Measurements from ENCODE around the gene GCNT2.

The GCNT2 gene

GRCh38 chr6:10532392-10532791 lies 11.2 kb downstream of the GCNT2 start:
- Histone ChIP-seq H4K20me1 (ENCODE audit: insufficient read depth, low read length) (no peaks in the 10 kb centered on the region), H3K4me2 (ENCODE audit: insufficient read depth, low read length) (peak overlapping the region; percentile 77), H3K79me2 (ENCODE audit: insufficient read depth, low read length) (peaks cover 19% of the 10 kb centered on the region), H3K36me3 (ENCODE audit: insufficient read depth, low read length) (no peaks in the 10 kb centered on the region), H3K27me3 (ENCODE audit: insufficient read depth, low read length, poor library complexity) (no peaks in the 10 kb centered on the region), H3K4me3 (ENCODE audit: low read depth in 1 of 2, low read length in 2 of 2) (peak overlapping the region in 1 of 2 experiments; percentile 30; a peak in 1 of 4 replicates), H3K4me1 (ENCODE audit: insufficient read depth, low read length) (peaks cover 62% of the 10 kb centered on the region), H3K9me3 (ENCODE audit: insufficient read depth, low read length, severe bottlenecking) (no peaks in the 10 kb centered on the region), H3K9ac (ENCODE audit: low read depth, low read length) (peak overlapping the region; percentile 21; the same call in 1 of the 2 replicates), H3K27ac (ENCODE audit: low read length) (no peak overlapping the region; the same call in 1 of the 2 replicates), H2AFZ (ENCODE audit: low read depth, low read length) (0 out of 2 replicates have a peak overlapping the region, but pooled peaks have one; percentile 31)
- no peak for DNase-seq
- no peak for ATAC-seq (ENCODE audit: insufficient read depth, low read depth)
- TF ChIP-seq CTCF (IDR thresholded peaks at IDR 0.05; ENCODE audit: borderline replicate concordance, extremely low read depth, low read length, poor library complexity, severe bottlenecking) (no peak), EZH2 (IDR thresholded peaks at IDR 0.05; ENCODE audit: borderline replicate concordance, low read depth, low read length, severe bottlenecking) (no peak)

GRCh38 chr6:10534419-10534762 lies 13.2 kb downstream of the GCNT2 start:
- DNase-seq (no peak), ATAC-seq (ENCODE audit: insufficient read depth, low read depth) (no peak)
- no peaks in the 10 kb centered on the region for H3K36me3 ChIP-seq (ENCODE audit: insufficient read depth, low read length)
- no peak overlapping the region for H3K9ac ChIP-seq (ENCODE audit: low read depth, low read length)
- no peak for TF ChIP-seq EZH2 (IDR thresholded peaks at IDR 0.05; ENCODE audit: borderline replicate concordance, low read depth, low read length, severe bottlenecking)
- no peak for TF ChIP-seq CTCF (IDR thresholded peaks at IDR 0.05; ENCODE audit: borderline replicate concordance, extremely low read depth, low read length, poor library complexity, severe bottlenecking)
- H3K27ac ChIP-seq (ENCODE audit: low read length): no peak overlapping the region
- no peak overlapping the region for H2AFZ ChIP-seq (ENCODE audit: low read depth, low read length)
- H3K27me3 ChIP-seq (ENCODE audit: insufficient read depth, low read length, poor library complexity): no peaks in the 10 kb centered on the region
- H3K79me2 ChIP-seq (ENCODE audit: insufficient read depth, low read length): peaks cover 17% of the 10 kb centered on the region
- no peaks in the 10 kb centered on the region for H3K9me3 ChIP-seq (ENCODE audit: insufficient read depth, low read length, severe bottlenecking)
- H3K4me2 ChIP-seq (ENCODE audit: insufficient read depth, low read length): no peak overlapping the region
- peaks cover 45% of the 10 kb centered on the region for H3K4me1 ChIP-seq (ENCODE audit: insufficient read depth, low read length)
- no peak overlapping the region for H3K4me3 ChIP-seq (ENCODE audit: low read depth in 1 of 2, low read length in 2 of 2)
- no peaks in the 10 kb centered on the region for H4K20me1 ChIP-seq (ENCODE audit: insufficient read depth, low read length)

- Histone ChIP-seq H3K9me3 (ENCODE audit: insufficient read depth, low read length, severe bottlenecking) (no peaks in the 10 kb centered on the region), H3K79me2 (ENCODE audit: insufficient read depth, low read length) (peaks cover 11% of the 10 kb centered on the region), H3K9ac (ENCODE audit: low read depth, low read length) (no peak overlapping the region), H4K20me1 (ENCODE audit: insufficient read depth, low read length) (no peaks in the 10 kb centered on the region), H3K27me3 (ENCODE audit: insufficient read depth, low read length, poor library complexity) (no peaks in the 10 kb centered on the region), H3K4me2 (ENCODE audit: insufficient read depth, low read length) (no peak overlapping the region), H3K36me3 (ENCODE audit: insufficient read depth, low read length) (no peaks in the 10 kb centered on the region), H3K27ac (ENCODE audit: low read length) (no peak overlapping the region), H2AFZ (ENCODE audit: low read depth, low read length) (no peak overlapping the region; the same call in 1 of the 2 replicates), H3K4me1 (ENCODE audit: insufficient read depth, low read length) (peaks cover 37% of the 10 kb centered on the region), H3K4me3 (ENCODE audit: low read depth in 1 of 2, low read length in 2 of 2) (no peak overlapping the region)
- no peak for ATAC-seq (ENCODE audit: insufficient read depth, low read depth)
- DNase-seq: no peak
- TF ChIP-seq EZH2 (IDR thresholded peaks at IDR 0.05; ENCODE audit: borderline replicate concordance, low read depth, low read length, severe bottlenecking): no peak
Observed at GRCh38 chr6:10535193-10535592, 14.0 kb downstream of the GCNT2 start.

- no peaks in the 10 kb centered on the region for H3K9me3 ChIP-seq (ENCODE audit: insufficient read depth, low read length, severe bottlenecking)
- no peaks in the 10 kb centered on the region for H3K27me3 ChIP-seq (ENCODE audit: insufficient read depth, low read length, poor library complexity)
- H3K36me3 ChIP-seq (ENCODE audit: insufficient read depth, low read length): no peaks in the 10 kb centered on the region
- no peak overlapping the region for H3K4me2 ChIP-seq (ENCODE audit: insufficient read depth, low read length)
- ATAC-seq (ENCODE audit: insufficient read depth, low read depth) (no peak), DNase-seq (no peak)
- no peaks in the 10 kb centered on the region for H4K20me1 ChIP-seq (ENCODE audit: insufficient read depth, low read length)
- H3K4me3 ChIP-seq (ENCODE audit: low read depth in 1 of 2, low read length in 2 of 2): no peak overlapping the region
- no peak for TF ChIP-seq EZH2 (IDR thresholded peaks at IDR 0.05; ENCODE audit: borderline replicate concordance, low read depth, low read length, severe bottlenecking)
- no peak for TF ChIP-seq CTCF (IDR thresholded peaks at IDR 0.05; ENCODE audit: borderline replicate concordance, extremely low read depth, low read length, poor library complexity, severe bottlenecking)
- peaks cover 13% of the 10 kb centered on the region for H3K4me1 ChIP-seq (ENCODE audit: insufficient read depth, low read length)
- H3K79me2 ChIP-seq (ENCODE audit: insufficient read depth, low read length): peaks cover 3% of the 10 kb centered on the region
- H3K9ac ChIP-seq (ENCODE audit: low read depth, low read length): no peak overlapping the region
- no peak overlapping the region for H3K27ac ChIP-seq (ENCODE audit: low read length)
- H2AFZ ChIP-seq (ENCODE audit: low read depth, low read length): no peak overlapping the region
Observed at GRCh38 chr6:10537726-10538125, 16.6 kb downstream of the GCNT2 start.

Data from DND-41 (cell line).